ENCODE results near the gene FHOD3. TPM values are rescaled to one million over a fixed set of nuclear protein-coding genes. Genes with fewer than 3 reads are reported as not detected.
A peak's percentile ranks its signal among the peaks of the same experiment; 100 is the strongest.

The FHOD3 gene
- total RNA-seq, 2 donors from 2014 or later, result 2.8 to 3.1 TPM

- no peak for DNase-seq
- Histone ChIP-seq H3K36me3 (ENCODE audit: control insufficient read depth, insufficient read depth, low read length) (no peaks in the 10 kb centered on the region), H3K4me1 (ENCODE audit: control insufficient read depth, insufficient read depth, low read length) (no peaks in the 10 kb centered on the region), H3K9ac (ENCODE audit: extremely low read depth, low read length, poor library complexity, severe bottlenecking) (no peak overlapping the region), H3K27ac (ENCODE audit: low read depth, low read length) (no peak overlapping the region), H3K4me3 (ENCODE audit: low read length) (no peak overlapping the region), H3K9me3 (ENCODE audit: control insufficient read depth, low read length) (no peaks in the 10 kb centered on the region), H3K27me3 (ENCODE audit: control insufficient read depth, insufficient read depth, low read length, poor library complexity, severe bottlenecking) (no peaks in the 10 kb centered on the region)
- Mint-ChIP-seq H3K36me3 (ENCODE audit: low read depth) (no peaks in the 10 kb centered on the region), H3K27ac (no peak overlapping the region), H3K4me1 (peaks cover 8% of the 10 kb centered on the region), H3K9me3 (no peaks in the 10 kb centered on the region), H3K27me3 (ENCODE audit: insufficient read depth) (peaks cover 8% of the 10 kb centered on the region), H3K4me3 (no peak overlapping the region)
- TF ChIP-seq CTCF (conservative IDR thresholded peaks at IDR 0.05), result no peak
- 98 to 99% methylated on average over 3 of the region's 3 CpGs for WGBS, 2 experiments (ENCODE audit: insufficient coverage in 1 of 2, insufficient read length in 1 of 2)
These were observed 351.3 kb downstream of the FHOD3 start for GRCh38 chr18:36648803-36649202.

GRCh38 chr18:36649205-36649604 lies 351.7 kb downstream of the FHOD3 start:
- 77% methylated on average over 3 of the region's 3 CpGs; no CpG with 5 or more reads in 1 of the 2 experiments for WGBS, 2 experiments (ENCODE audit: insufficient coverage in 1 of 2, insufficient read length in 1 of 2)
- peak; percentile 42 for TF ChIP-seq CTCF (conservative IDR thresholded peaks at IDR 0.05)

GRCh38 chr18:36650266-36650665 lies 352.8 kb downstream of the FHOD3 start:
- Mint-ChIP-seq H3K9me3 (no peaks in the 10 kb centered on the region), H3K36me3 (ENCODE audit: low read depth) (no peaks in the 10 kb centered on the region), H3K4me1 (peaks cover 8% of the 10 kb centered on the region), H3K27me3 (ENCODE audit: insufficient read depth) (peaks cover 8% of the 10 kb centered on the region), H3K27ac (no peak overlapping the region), H3K4me3 (no peak overlapping the region)
- Histone ChIP-seq H3K27ac (ENCODE audit: low read depth, low read length) (no peak overlapping the region), H3K9me3 (ENCODE audit: control insufficient read depth, low read length) (no peaks in the 10 kb centered on the region), H3K4me1 (ENCODE audit: control insufficient read depth, insufficient read depth, low read length) (no peaks in the 10 kb centered on the region), H3K27me3 (ENCODE audit: control insufficient read depth, insufficient read depth, low read length, poor library complexity, severe bottlenecking) (no peaks in the 10 kb centered on the region), H3K4me3 (ENCODE audit: low read length) (no peak overlapping the region), H3K36me3 (ENCODE audit: control insufficient read depth, insufficient read depth, low read length) (no peaks in the 10 kb centered on the region), H3K9ac (ENCODE audit: extremely low read depth, low read length, poor library complexity, severe bottlenecking) (no peak overlapping the region)
- DNase-seq, result no peak
- WGBS, 2 experiments (ENCODE audit: insufficient coverage in 1 of 2, insufficient read length in 1 of 2), result 29 to 74% methylated on average over 2 to 3 of the region's 3 CpGs
- no peak for TF ChIP-seq CTCF (conservative IDR thresholded peaks at IDR 0.05)

More at GRCh38 chr18:36649205-36649604, 351.7 kb downstream of the FHOD3 start:
- no peak for DNase-seq
- Histone ChIP-seq H3K27me3 (ENCODE audit: control insufficient read depth, insufficient read depth, low read length, poor library complexity, severe bottlenecking) (no peaks in the 10 kb centered on the region), H3K9me3 (ENCODE audit: control insufficient read depth, low read length) (no peaks in the 10 kb centered on the region), H3K27ac (ENCODE audit: low read depth, low read length) (no peak overlapping the region), H3K4me3 (ENCODE audit: low read length) (no peak overlapping the region), H3K9ac (ENCODE audit: extremely low read depth, low read length, poor library complexity, severe bottlenecking) (no peak overlapping the region), H3K4me1 (ENCODE audit: control insufficient read depth, insufficient read depth, low read length) (no peaks in the 10 kb centered on the region), H3K36me3 (ENCODE audit: control insufficient read depth, insufficient read depth, low read length) (no peaks in the 10 kb centered on the region)
- peaks cover 8% of the 10 kb centered on the region for H3K4me1 Mint-ChIP-seq
- no peak overlapping the region for H3K4me3 Mint-ChIP-seq
- H3K27me3 Mint-ChIP-seq (ENCODE audit: insufficient read depth), result peaks cover 8% of the 10 kb centered on the region
- no peaks in the 10 kb centered on the region for H3K36me3 Mint-ChIP-seq (ENCODE audit: low read depth)
- H3K9me3 Mint-ChIP-seq, result no peaks in the 10 kb centered on the region
- no peak overlapping the region for H3K27ac Mint-ChIP-seq
